NOMO-1 (cell line): ENCODE data around the gene CYP3A5.

Source experiments
- DNase-seq, 2 experiments: peaks; one replicate each; lab custom pipeline; 2025; ENCODE audit not compliant: unreplicated experiment in 2 of 2; lab: John Stamatoyannopoulos, UW

CYP3A5 gene

DNA sequence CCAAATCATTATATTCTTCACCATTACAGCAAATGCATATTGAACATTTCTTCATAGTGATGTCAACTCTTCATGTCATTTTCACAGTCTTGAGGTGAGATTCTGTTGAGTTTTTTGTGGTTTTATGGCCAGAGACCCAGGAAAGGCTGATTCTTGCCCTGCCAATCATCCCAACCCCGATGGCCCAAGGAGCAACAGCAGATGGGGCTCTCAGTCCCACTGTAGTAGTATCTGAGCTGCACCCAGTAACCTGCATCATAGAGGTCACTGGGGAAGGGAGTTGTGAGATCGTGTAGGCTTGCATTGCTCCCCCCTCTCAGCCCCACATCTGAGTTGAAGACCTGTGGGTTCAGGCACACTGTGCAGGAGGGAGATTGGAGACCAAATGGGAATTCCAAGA is 36.3 kb downstream of the CYP3A5 start:
- no peak for DNase-seq

DNA sequence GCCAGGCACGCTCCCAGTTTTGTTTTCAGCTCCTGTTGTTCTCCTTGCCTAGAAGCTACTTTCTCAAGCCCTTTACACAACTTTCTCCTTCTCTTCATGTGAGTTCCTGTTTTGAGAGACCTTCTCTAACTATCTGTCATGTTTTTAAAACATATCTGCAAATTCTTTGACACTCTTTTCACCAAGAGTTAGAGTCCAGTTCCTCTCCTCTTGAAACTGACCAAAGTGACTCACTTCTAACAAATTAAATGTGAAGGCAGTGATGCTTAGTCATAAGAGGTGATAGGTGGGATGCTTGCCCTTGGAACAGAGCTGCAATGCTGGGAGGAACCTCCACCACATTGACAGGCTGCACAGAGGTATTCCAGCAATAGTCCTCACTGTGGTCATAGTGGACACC is 37.8 kb downstream of the CYP3A5 start:
- peak in 1 of 2 experiments; percentile 41 for DNase-seq

GRCh38 chr7:99639267-99639666 is 40.5 kb downstream of the CYP3A5 start:
- no peak for DNase-seq

GRCh38 chr7:99638731-99639130 is 41.1 kb downstream of the CYP3A5 start:
- no peak for DNase-seq

- peak in 1 of 2 experiments; percentile 21 for DNase-seq
These were observed 42.4 kb downstream of the CYP3A5 start for GRCh38 chr7:99637414-99637813.

DNA sequence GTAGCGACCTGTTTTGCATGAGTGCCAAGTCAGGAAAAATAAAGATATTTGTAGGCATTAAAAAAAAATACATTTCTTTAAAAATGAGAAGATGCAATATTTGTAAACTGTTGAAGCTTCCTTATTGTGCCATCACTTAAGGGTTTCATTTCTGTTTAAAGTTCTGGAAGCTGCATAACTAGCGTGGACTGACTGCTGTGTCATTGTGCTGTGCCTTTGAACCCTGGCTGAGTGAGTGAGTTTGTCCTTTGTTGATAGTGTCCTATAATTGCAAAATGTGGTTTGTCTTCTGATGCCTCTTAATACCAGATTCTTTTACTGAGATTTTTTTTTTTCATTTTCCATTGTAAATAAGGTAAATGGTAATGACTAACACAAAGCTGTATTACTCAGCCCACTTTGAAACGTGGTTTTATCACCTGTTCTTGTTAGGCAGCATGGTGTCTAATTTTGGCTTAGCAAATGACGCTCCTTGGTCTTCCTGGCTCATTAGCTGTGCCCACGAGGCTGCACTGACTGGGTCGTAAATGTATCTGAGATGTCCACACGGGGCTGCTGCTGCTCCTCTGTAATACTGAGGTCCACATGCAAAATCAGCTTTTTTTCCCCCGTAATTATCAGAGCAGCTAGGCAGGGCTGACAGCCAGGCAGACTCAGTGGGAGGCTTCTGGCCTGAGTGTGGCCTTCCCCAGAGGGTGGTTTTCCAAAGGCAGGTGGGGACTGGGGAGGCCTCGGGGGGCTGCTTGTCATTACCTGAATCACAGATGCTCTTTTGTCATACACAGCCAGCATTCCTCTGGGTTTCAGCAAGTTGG is 48.3 kb downstream of the CYP3A5 start:
- peak in 1 of 2 experiments; percentile 27 for DNase-seq

DNA sequence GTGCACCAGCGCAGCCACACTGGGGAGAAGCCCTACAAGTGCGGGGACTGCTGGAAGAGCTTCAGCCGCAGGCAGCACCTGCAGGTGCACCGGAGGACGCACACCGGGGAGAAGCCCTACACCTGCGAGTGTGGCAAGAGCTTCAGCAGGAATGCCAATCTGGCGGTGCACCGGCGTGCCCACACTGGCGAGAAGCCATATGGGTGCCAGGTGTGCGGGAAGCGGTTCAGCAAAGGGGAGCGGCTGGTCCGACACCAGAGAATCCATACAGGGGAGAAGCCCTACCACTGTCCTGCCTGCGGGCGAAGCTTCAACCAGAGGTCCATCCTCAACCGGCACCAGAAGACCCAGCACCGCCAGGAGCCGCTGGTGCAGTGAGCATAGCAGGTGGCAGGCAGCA is 50.2 kb downstream of the CYP3A5 start:
- no peak for DNase-seq

DNA sequence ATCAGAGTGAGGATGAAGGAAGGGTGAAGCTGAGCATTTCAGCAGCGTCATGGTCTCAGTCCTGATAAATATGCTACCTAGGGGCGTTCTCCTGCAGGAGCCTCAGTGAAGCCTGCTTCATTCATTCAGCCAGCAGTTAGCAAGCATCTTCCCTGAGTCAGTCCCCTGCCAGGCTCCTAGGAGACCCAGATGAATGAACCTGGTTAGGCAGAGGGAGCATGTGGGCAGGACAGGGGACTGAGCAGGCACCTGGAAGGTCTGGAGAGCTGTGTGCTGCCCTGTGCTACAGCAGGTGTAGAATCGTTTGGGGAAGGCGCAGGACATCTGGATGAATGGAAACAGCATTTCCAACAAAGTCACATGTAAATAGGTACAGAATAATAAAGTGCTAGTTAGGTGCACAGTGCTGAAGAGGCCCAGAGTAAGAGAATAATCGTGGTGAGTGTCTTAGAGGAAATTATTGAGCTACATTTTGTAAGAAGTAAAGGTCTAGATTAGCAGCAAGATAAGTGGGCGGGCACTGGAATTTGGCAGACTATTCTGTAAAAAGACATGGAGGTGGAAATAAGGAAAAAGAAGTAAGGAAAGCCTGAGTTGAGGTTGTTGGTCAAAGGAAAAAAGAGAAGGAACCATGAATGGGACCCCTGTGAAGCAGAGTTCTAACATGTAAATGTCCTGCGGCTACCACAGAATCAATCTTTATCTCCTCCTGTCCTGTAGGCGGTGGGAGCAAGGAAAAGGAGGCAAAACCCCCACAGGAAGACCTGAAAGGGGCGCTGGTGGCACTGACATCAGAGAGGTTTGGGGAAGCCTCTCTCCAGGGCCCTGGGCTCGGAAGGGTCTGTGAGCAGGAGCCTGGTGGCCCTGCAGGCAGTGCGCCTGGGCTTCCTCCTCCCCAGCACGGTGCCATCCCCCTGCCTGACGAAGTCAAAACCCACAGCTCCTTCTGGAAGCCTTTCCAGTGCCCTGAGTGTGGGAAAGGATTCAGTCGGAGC is 51.0 kb downstream of the CYP3A5 start:
- no peak for DNase-seq

DNA sequence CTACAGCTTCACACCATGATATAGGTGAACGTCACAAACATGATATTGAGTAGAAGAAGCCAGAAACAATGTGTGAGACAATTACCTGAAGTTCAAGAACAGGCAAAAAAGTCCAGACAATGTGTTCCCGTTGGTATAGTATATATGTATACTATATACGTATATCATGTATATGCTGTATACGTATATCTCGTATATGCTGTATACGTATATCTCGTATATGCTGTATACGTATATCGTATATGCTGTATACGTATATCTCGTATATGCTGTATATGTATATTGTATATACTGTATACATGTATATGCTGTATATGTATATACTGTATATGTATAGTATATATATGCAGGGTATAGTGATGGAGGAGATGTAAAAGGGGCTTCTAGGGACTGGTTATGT is 52.3 kb downstream of the CYP3A5 start:
- no peak for DNase-seq

GRCh38 chr7:99626661-99627060 is 53.1 kb downstream of the CYP3A5 start:
- DNase-seq: no peak

DNA sequence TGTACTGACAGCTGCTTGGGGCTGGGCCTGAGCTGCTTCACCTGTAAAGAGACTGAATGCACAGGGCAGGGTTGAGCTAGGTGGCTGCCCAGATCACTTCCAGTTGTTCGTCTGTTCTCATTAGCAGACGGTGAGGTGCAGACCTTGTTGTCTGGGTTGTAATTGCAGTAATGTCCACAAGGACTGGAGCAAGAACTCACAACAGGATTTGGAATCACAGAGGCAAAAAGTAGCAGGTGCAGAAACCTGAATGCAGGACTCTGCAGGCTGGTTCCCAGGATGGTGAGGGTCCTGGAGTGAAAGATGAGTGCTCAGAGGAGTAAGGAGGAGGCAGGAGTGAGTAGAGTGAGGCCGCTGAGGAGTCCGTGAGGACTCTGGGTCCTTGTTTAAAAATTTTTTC is 53.8 kb downstream of the CYP3A5 start:
- DNase-seq: no peak

DNA sequence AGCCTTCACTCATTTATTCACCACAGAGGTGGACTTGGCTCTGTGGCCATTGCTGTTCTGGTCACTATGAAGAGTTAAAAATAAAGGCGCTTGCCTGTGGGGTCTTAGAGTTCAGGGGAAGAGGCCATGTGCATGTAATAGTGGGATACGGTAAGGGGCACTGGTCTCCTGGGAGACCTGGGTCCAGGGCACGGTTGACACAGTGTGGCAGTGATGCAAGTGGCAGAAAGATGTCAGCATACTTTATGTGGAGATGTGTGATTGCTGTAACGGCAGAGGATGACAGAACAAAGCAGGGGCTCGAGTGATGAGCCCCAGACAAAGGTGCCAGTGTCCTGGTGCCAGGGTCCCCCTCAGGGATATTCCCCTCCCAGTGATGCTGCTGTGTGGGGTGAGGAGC is 54.5 kb downstream of the CYP3A5 start:
- DNase-seq: no peak

DNA sequence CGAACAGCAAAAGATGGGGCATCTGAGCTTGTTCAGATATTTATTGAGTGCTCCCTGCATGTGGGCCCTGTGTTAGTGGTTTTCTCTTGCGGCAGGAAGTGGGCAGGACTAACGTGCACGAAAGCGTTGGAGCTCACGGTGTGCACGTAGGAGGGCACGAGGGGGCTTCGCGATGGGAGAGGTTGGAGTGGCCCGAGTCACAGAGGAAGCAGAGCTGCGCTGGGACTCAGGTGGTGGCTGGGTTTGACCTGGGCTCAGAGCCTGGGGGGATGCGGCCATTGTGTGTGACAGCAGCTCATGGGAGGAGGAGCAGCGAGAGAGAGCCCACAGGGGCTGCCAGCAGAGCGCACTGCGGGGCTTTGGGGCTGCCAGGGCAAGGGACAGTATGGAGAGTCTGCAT is 55.3 kb downstream of the CYP3A5 start:
- DNase-seq: no peak

GRCh38 chr7:99623702-99624447 is 55.9 kb downstream of the CYP3A5 start:
- DNase-seq: no peak

GRCh38 chr7:99623091-99623693 is 56.6 kb downstream of the CYP3A5 start:
- no peak for DNase-seq

DNA sequence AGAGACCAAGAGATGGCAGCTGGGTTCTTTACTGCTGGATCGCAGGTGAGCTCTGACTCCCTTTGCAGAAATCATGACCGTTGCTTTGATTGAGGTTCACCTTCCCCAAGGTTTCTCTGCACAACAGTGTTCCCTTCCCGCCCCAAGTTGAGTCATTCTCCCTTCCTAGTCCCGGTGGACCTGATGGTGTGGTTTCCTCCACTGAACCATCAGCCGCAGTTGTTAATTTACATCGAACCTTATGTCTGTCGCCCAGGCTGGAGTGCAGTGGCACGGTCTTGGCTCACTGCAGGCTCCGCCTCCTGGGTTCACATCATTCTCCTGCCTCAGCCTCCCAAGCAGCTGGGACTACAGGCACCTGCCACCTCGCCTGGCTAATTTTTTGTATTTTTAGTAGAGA is 57.2 kb downstream of the CYP3A5 start:
- no peak for DNase-seq

- DNase-seq: no peak
These were observed 58.5 kb downstream of the CYP3A5 start for GRCh38 chr7:99621271-99621670.

DNA sequence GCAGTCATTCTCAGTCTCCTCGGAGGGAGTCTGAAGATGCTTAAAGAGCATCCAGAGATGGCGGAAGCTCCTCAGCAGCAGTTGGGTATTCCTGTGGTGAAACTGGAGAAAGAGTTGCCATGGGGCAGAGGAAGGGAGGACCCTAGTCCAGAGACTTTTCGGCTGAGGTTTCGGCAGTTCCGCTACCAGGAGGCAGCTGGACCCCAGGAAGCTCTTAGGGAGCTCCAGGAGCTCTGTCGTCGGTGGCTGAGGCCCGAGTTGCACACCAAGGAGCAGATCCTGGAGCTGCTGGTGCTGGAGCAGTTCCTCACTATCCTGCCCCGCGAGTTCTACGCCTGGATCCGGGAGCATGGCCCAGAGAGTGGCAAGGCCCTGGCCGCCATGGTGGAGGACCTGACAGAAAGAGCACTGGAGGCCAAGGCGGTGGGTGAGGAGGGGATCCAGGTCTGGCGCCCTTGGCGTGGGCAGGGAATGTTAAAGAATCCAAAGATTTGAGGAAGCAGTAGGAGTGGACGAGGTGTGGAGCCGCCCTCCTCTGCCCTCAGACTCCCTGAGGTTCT is 60.1 kb downstream of the CYP3A5 start:
- DNase-seq: no peak

DNA sequence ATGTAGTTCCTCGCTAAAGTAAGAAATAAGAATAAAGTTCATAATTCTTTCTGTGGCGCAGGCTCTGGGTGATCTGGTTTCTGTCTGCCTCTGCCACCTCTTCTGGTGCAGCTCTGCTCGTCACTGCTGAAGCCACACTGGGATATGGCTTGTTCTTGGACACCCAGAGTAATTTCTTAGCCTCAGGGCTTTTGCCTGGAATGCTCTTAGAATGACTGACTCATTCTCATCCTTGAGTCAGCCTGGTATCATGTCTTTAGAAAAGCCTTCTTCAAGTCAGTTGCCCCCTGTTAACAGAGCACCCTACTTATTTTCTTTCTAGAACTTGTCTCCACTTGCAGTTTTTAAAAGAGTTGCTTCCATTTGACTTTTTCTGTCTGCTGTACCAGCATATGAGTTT is 61.1 kb downstream of the CYP3A5 start:
- no peak for DNase-seq

- peak in 1 of 2 experiments; percentile 54 for DNase-seq
These were observed 62.5 kb downstream of the CYP3A5 start for GRCh38 chr7:99617192-99617781.
